GM12865 (cell line): ENCODE data around the gene PAX1.

Source experiments
- DNase-seq: peaks from one replicate; pipeline ENCODE4 v3.0.0; 2010; ENCODE audit warnings: low read depth
- H3K4me3 ChIP-seq: 2 replicates; pipeline ENCODE4 v1.5.1; 2011; ENCODE audit warnings: mild to moderate bottlenecking, low read depth, low read length, control low read depth
- TF ChIP-seq, protein P1 (sequence below): IDR thresholded peaks from 2 replicates; pipeline ENCODE4 v1.5.1; 2011; ENCODE audit warnings: low read length, control low read depth, low read depth, inconsistent platforms; ENCODE audit not compliant: insufficient read depth; ENCODE audit errors: missing control alignments

The PAX1 gene

DNA sequence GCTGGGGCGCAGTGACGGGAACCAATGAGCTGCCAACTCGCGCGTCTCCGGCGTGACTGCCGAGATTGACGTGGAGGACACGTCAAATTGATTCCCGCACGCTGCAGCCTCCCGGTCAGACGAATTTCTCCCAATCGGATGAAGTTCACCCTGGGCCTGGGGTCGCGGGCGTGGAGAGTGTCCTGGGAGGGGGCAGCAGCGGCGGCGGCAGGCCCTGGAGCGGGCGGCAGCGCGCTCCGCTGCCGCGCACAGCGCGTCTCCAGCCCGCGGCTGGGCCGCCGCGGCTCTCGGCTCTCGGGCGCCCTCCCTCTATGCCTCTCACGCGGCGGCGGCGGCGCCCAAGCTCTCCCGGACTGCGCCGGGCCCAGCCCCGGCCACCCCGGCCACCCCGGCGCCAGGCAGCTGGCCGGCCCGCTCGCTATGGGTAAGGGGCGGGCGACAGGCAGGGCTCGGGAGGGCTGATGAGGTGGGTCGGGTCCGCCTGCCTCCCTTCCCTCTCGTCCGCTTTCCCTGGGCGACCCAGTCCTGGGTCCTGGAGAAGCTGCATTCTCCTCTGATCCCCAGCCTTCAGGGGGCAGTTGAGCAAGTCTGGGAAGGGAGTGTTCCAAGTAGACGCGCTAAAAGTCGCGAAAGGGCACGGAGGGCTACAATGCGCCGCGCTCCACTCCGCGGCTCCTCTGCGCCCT is at the start of gene PAX1:
TSS of gene PAX1 (plus strand) at position 90 of the 686 bp plus-strand sequence. CDS start at position 139, 49 bp downstream.
- H3K4me3 ChIP-seq = no peak within 1 kb of the TSS
- TF ChIP-seq, protein P1, sequence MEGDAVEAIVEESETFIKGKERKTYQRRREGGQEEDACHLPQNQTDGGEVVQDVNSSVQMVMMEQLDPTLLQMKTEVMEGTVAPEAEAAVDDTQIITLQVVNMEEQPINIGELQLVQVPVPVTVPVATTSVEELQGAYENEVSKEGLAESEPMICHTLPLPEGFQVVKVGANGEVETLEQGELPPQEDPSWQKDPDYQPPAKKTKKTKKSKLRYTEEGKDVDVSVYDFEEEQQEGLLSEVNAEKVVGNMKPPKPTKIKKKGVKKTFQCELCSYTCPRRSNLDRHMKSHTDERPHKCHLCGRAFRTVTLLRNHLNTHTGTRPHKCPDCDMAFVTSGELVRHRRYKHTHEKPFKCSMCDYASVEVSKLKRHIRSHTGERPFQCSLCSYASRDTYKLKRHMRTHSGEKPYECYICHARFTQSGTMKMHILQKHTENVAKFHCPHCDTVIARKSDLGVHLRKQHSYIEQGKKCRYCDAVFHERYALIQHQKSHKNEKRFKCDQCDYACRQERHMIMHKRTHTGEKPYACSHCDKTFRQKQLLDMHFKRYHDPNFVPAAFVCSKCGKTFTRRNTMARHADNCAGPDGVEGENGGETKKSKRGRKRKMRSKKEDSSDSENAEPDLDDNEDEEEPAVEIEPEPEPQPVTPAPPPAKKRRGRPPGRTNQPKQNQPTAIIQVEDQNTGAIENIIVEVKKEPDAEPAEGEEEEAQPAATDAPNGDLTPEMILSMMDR = no peak
- no peak for DNase-seq

DNA sequence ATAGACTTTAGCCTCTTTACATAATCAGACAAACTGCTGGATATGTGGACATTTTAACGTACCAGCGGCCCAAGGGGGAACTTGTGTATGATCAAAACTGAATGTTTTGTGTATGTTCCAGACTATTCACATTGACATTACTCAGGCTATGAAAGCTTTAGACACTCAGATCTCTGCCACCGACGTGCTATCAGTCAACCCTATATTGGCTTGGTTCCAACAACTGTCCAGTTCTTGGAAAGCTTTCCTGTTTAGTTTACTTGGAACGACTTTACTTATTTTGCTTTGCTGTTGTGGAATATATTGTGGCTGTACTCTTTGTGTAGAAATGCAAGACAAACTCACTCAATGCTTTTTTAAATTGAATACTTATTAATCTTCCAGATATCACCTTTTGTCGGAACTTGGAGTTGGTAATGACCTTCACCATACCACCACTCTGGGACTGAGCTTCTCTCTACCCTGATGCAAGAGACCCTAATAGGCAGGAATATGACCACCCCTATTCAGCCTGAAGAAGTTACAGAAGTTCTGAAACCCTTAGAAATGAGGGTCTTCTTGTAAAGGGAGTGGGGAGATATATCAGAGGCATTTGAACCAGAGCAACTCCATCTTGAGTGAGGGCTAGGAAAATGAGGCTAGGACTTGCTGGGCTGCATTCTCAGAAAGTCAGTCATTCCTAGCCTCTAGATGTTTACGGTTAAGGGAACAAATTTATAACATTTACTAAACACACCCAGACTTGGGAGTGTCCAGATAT is 49.0 kb upstream of the PAX1 start:
- DNase-seq = no peak
- TF ChIP-seq, protein P1 = no peak

DNA sequence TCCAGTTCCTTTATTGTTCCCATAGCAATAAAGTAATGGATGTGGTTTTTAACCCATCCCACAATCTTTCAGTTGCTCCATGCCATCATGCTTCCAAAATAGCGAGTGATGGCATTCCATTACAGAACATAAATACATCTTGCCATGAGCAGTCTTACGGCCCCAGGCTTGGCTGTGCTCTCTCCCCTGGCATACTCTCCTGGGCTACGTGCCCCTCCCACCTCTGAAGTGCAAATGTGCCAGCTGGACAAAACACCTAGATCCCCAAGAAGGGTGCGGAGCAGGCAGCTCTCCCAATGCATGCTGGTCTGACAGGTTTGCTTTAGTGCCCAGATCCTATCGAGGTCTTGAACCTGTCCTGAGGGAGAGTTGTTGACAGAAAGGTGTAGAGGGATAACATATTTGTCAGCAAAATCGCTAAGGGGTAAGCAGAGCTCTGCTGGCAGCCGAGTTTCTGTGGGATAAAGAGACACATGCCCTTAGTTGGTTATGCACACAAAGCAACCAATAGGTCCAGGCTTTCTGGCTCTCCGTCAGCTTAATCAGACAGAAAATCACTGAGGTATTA is 43.9 kb upstream of the PAX1 start:
- TF ChIP-seq, protein P1 = no peak
- no peak overlapping the region for H3K4me3 ChIP-seq
- DNase-seq = no peak

More for the DNA sequence above, 49.0 kb upstream of the PAX1 start:
- no peak overlapping the region for H3K4me3 ChIP-seq

DNA sequence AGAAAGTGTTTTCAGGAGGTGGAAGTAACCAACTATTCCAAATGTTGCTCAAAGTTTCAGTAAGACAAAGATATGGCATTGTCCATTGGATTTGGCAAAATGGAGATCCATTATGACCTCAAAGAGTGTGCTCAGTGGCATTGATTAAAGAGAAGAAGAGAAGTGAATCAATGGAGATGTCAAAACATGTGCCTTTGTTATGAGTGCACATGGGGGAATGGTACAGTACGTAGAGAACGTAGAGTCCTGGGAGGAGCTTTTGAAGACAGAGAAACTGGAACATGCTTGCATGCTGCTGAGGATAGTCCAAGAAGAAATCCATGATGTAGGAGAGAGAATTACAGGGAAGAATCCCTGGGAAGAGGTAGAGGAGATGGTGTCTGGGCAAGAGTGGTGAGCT is 42.0 kb upstream of the PAX1 start:
- H3K4me3 ChIP-seq = no peak overlapping the region
- no peak for DNase-seq
- TF ChIP-seq, protein P1 = no peak

DNA sequence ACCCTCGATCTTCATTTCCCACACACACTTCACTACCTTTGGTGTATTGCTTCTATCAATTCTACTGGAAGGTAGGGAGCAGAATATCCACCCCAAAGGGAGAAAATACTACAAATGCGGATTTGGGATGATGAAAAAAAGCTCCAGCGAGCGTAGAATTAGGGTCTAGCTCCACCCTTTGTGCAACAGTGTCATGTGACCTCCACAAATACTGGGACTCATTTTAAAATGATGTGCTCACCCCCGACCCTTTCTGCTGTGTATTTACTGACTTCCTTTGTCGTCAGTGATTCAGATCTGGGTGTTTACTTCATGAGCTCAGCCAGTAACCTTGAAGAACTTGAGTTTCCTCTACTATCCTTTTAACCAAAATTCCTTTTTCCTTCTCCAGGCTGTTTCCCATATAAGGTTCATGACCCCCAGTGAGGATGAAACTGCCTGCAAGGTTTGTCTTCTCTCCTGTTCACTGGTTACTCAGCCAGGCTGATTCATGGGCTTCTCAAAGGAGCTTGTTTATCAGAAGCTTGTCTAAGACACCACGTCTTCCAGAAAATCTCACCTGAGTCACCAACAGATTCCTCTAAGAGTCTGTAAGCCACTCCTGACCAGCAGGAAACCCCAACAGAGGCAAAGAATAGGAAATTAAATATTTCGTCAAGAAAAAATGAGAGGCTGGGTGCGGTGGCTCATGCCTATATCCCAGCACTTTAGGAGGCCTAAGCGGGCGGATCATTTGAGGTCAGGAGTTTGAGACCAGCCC is 39.6 kb upstream of the PAX1 start:
- DNase-seq = no peak
- TF ChIP-seq, protein P1 = no peak

DNA sequence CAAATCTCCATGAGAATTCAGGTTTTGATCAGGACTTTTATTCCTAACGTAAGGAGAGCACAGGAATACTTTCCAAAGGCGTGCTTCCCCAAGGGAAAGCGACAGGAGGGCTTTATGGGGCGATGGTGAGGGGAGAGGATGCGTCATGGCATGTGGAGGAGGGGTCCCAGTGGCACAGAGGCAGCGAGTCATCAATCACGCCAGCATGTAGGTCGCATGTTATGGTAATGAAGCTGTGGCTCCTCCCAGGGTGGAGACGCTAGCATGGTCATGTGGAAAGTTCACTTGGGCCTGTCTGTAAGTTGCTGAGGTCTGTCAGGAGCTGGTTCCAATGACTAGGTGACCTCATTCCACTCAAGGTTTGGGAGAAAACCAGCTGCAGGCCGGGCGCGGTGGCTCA is 35.3 kb upstream of the PAX1 start:
- no peak for DNase-seq
- TF ChIP-seq, protein P1 = no peak
- no peak overlapping the region for H3K4me3 ChIP-seq

More for the DNA sequence above, 39.6 kb upstream of the PAX1 start:
- H3K4me3 ChIP-seq = no peak overlapping the region
